ENCODE results near the gene TSACC.

TSACC gene

GRCh38 chr1:156387870-156388173 is 49.5 kb downstream of the TSACC start:
- DNase-seq (ENCODE audit: insufficient read length, low spot score), result no peak
- TF ChIP-seq CTCF (IDR thresholded peaks at IDR 0.05; ENCODE audit: insufficient read depth, missing control alignments), result no peak
- no peak for FAIRE-seq

- no peak for TF ChIP-seq CTCF (IDR thresholded peaks at IDR 0.05; ENCODE audit: insufficient read depth, missing control alignments)
- DNase-seq (ENCODE audit: insufficient read length, low spot score) (no peak), FAIRE-seq (no peak)
Measured at GRCh38 chr1:156388174-156389137, 50.1 kb downstream of the TSACC start.

- no peak for TF ChIP-seq CTCF (IDR thresholded peaks at IDR 0.05; ENCODE audit: insufficient read depth, missing control alignments)
- DNase-seq (ENCODE audit: insufficient read length, low spot score), result no peak
- no peak for FAIRE-seq
Measured at GRCh38 chr1:156389311-156389710, 51.0 kb downstream of the TSACC start.

- no peak for DNase-seq (ENCODE audit: insufficient read length, low spot score)
Measured at GRCh38 chr1:156390469-156391365, 52.4 kb downstream of the TSACC start.

GRCh38 chr1:156391366-156391677 is 53.0 kb downstream of the TSACC start:
- FAIRE-seq (no peak), DNase-seq (ENCODE audit: insufficient read length, low spot score) (no peak)
- no peak for TF ChIP-seq CTCF (IDR thresholded peaks at IDR 0.05; ENCODE audit: insufficient read depth, missing control alignments)

More at GRCh38 chr1:156390469-156391365, 52.4 kb downstream of the TSACC start:
- no peak for TF ChIP-seq CTCF (IDR thresholded peaks at IDR 0.05; ENCODE audit: insufficient read depth, missing control alignments)
- FAIRE-seq, result no peak

- DNase-seq (ENCODE audit: insufficient read length, low spot score) (no peak), FAIRE-seq (no peak)
- no peak for TF ChIP-seq CTCF (IDR thresholded peaks at IDR 0.05; ENCODE audit: insufficient read depth, missing control alignments)
Measured at GRCh38 chr1:156391701-156392100, 53.4 kb downstream of the TSACC start.

Data from D721Med (cell line).